Cardiac muscle cell (in vitro differentiated cells and primary cell): ENCODE measurements around the gene ELFN1. TPM values are rescaled to one million over a fixed set of nuclear protein-coding genes. Genes with fewer than 3 reads are reported as not detected.

Experiments
- DNase-seq, 2 donors: peaks; one replicate each; pipeline versions ENCODE4 v3.0.0 to v3.0.0-alpha.2; 2010 to 2017; ENCODE audit warnings: low read depth in 1 of 2, low spot score in 1 of 2
- H3K27ac ChIP-seq: fragments of 200-600 bp; sonication (generic); 2 replicates; pipeline ENCODE4 v1.5.1; 2016
- H3K27me3 ChIP-seq: fragments of 200-600 bp; sonication (generic); 2 replicates; pipeline ENCODE4 v1.6.0; 2016; ENCODE audit warnings: control low read depth
- H3K36me3 ChIP-seq: fragments of 200-600 bp; sonication (generic); 2 replicates; pipeline ENCODE4 v1.5.1; 2016; ENCODE audit warnings: control low read depth
- H3K4me1 ChIP-seq: fragments of 200-600 bp; sonication (generic); 2 replicates; pipeline ENCODE4 v1.8.1; 2017; ENCODE audit warnings: low read depth, mild to moderate bottlenecking, mixed run types
- H3K4me3 ChIP-seq: fragments of 200-600 bp; sonication (generic); 2 replicates; pipeline ENCODE4 v1.5.1; 2016; ENCODE audit warnings: mild to moderate bottlenecking
- H3K9me3 ChIP-seq: fragments of 200-600 bp; sonication (generic); 2 replicates; pipeline ENCODE4 v1.5.1; 2017; ENCODE audit warnings: low read depth, mild to moderate bottlenecking, control low read depth
- CTCF ChIP-seq: IDR thresholded peaks from 2 replicates; pipeline ENCODE4 v1.5.1; 2012; ENCODE audit warnings: low read depth, mild to moderate bottlenecking, low read length
- polyA plus RNA-seq: library from polyadenylated mRNA; unstranded; fragments of >200 nt; fragmentation: Nextera tagmentation; extraction: Ambion mirVana; gene quantifications from 2 replicates; pipeline ENCODE4 v1.2.1, GENCODE V29; 2016
- total RNA-seq: library from RNA; depleted of rRNA; stranded (reverse); fragments of >200 nt; gene quantifications from 2 replicates; pipeline ENCODE4 v1.2.3, GENCODE V29; 2016

Gene ELFN1
- total and polyA plus RNA-seq, 2 experiments from 2014 or later: 8.9 to 51.6 TPM

- Histone ChIP-seq H3K27ac (no peak overlapping the region), H3K27me3 (peaks cover 28% of the 10 kb centered on the region), H3K9me3 (no peaks in the 10 kb centered on the region), H3K36me3 (no peaks in the 10 kb centered on the region), H3K4me1 (peaks cover 7% of the 10 kb centered on the region), H3K4me3 (no peak overlapping the region)
- DNase-seq: no peak
- no peak for TF ChIP-seq CTCF
These were observed 8.6 kb upstream of the ELFN1 start for GRCh38 chr7:1661461-1661860.

DNA sequence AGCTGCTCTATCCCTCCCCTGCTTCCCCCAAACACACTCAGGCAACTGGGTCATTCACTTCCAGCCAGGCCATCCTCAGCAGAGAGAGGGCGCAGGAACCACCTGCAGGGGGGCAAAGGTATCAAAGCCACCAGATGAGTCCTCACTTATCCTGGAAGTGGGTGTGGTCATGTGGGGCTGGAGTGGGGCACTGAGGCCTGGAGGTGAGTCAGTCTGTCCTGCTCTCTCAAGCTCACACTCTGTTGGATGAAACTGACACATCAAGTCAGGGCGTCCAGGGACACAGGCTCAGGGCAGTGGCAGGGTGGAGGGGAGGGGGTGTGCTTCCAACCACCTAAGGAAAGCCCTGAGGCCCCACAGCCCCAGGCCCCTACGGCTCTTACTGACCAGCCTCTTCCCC, 8.0 kb upstream of the ELFN1 start:
- peaks cover 23% of the 10 kb centered on the region for H3K27me3 ChIP-seq
- H3K36me3 ChIP-seq: no peaks in the 10 kb centered on the region
- no peak overlapping the region for H3K27ac ChIP-seq
- no peak for DNase-seq
- no peak overlapping the region for H3K4me3 ChIP-seq
- H3K9me3 ChIP-seq: no peaks in the 10 kb centered on the region
- peaks cover 7% of the 10 kb centered on the region for H3K4me1 ChIP-seq
- no peak for TF ChIP-seq CTCF

DNA sequence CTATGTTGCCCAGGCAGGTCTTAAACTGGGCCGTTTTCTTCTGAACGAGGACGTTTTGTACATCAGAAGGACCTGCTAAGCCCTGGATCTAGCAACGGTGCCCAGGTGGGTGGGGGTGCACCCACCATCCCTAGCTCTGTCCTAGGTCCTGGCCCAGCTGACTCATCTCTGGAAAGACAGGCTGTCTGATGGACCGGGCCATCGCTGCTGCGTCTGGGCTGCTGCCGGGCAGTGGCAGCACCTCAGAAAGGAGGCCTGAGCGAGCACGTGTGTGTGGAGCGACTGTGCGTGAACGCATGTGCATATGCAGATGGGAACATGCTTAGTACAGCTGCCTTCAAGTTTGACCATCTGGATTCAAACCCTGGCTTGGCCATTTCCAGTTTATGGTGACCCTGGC, 7.3 kb upstream of the ELFN1 start:
- Histone ChIP-seq H3K36me3 (no peaks in the 10 kb centered on the region), H3K9me3 (no peaks in the 10 kb centered on the region), H3K4me1 (peaks cover 7% of the 10 kb centered on the region), H3K27me3 (peaks cover 18% of the 10 kb centered on the region), H3K4me3 (no peak overlapping the region), H3K27ac (no peak overlapping the region)
- no peak for DNase-seq
- no peak for TF ChIP-seq CTCF

- no peaks in the 10 kb centered on the region for H3K9me3 ChIP-seq
- DNase-seq: no peak
- peaks cover 18% of the 10 kb centered on the region for H3K27me3 ChIP-seq
These were observed 6.9 kb upstream of the ELFN1 start for GRCh38 chr7:1663223-1663622.

DNA sequence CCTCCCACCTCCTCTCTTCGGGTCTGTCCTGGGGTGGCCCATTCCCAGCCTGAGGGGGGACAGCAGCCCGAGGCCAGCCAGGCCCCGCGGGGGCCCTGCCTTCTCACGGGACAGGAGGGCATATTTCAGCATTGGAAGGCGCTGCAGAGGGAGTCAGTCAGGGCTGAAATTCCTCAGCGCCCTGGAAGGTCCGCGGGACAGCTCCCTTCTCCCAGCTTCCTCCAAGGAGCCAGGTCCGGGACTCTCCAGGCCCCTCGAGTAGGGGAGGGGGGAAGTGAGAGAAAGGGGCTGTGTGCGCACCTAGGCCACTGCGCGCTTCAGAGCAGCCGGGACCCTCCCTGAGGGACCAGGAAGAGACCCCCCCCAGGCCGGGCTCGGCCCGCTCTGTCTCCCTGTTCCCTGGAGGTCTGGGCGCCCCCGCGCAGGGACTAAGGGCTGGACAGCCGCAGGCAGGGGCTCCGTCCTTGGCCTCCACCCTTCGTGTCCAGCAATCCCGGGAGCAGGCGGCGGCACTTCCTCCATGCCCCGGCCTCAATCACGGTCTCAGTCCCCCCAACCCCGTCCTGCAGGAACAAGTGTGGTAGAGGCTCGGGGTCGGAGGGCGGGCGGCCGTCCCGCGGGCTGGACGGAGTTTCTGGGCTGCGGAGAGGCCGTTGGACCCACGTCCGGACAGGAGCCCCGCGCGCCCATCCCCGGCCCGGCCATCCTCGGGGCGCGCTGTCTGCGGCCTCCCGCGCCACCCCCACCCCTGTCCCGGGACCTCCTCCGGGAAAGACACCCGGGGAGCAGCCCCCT, 6.0 kb upstream of the ELFN1 start:
- peak overlapping the region; percentile 68 for H3K4me3 ChIP-seq
- DNase-seq: peak in 1 of 2 donors; percentile 55

More at GRCh38 chr7:1663223-1663622, 6.9 kb upstream of the ELFN1 start:
- Histone ChIP-seq H3K36me3 (no peaks in the 10 kb centered on the region), H3K27ac (no peak overlapping the region), H3K4me1 (peaks cover 7% of the 10 kb centered on the region), H3K4me3 (no peak overlapping the region)
- no peak for TF ChIP-seq CTCF

More for the DNA sequence above, 6.0 kb upstream of the ELFN1 start:
- H3K36me3 ChIP-seq: no peaks in the 10 kb centered on the region
- H3K9me3 ChIP-seq: no peaks in the 10 kb centered on the region
- TF ChIP-seq CTCF: no peak
- H3K27ac ChIP-seq: no peak overlapping the region
- peaks cover 18% of the 10 kb centered on the region for H3K27me3 ChIP-seq
- peaks cover 11% of the 10 kb centered on the region for H3K4me1 ChIP-seq
